Measurements from ENCODE around the gene HMGCLL1. TPM values are rescaled to one million over a fixed set of nuclear protein-coding genes. Genes with fewer than 3 reads are reported as not detected.

The HMGCLL1 gene
- total RNA-seq, 1 donor from 2014 or later = 0.75 TPM

DNA sequence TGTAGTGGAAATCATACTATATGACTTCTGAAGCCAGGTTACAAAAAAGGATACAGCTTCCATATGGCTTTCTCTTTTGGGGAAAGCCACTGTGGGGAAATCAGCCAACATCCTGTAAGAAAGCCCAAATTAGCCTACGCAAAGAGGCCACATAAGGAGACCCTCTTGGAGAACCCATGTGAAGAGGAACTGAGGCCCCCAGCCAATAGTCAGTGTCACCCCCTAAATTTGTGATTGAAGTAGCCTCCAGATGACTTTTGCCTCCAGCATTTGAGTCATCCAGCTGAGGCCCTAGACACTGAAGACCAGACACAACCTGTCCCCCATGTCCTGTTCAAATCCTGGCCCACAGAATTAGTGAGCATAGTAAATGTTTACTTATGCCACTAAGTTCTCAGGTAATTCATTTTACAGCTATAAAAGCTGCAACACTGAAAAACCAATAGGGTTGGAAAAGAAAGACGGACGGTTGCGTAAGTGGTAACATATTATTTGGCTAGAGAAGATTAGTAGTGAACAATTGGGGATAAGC lies 60.4 kb downstream of the HMGCLL1 start:
- TF ChIP-seq CTCF (conservative IDR thresholded peaks at IDR 0.05) = no peak
- Mint-ChIP-seq H3K4me3 (no peak overlapping the region), H3K4me1 (no peaks in the 10 kb centered on the region), H3K27me3 (ENCODE audit: low read depth) (no peaks in the 10 kb centered on the region), H3K9me3 (no peaks in the 10 kb centered on the region), H3K27ac (ENCODE audit: unreplicated experiment) (no peak overlapping the region), H3K36me3 (ENCODE audit: low read depth) (no peaks in the 10 kb centered on the region)
- no peak for DNase-seq (ENCODE audit: low read depth, low spot score)

DNA sequence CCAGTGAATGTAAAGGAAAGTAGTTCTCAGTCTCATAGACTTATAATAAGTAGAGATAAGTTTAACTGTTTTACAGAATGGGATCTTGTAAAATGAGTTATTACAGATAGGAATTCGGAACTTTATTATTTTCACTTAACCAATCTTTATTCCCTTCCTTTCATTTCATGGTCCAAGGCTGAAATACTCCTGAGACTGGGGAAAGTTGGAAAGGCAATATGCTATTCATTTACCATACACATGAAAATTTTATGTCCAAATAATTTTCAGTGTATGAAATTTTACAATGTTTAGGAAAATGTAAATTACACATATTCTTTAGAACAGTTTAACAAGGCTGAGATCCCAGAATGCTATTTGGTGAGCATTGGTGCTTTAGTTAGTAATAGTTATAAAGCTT lies 62.3 kb downstream of the HMGCLL1 start:
- Mint-ChIP-seq H3K4me1 (no peaks in the 10 kb centered on the region), H3K27ac (ENCODE audit: unreplicated experiment) (no peak overlapping the region), H3K4me3 (no peak overlapping the region), H3K9me3 (no peaks in the 10 kb centered on the region), H3K36me3 (ENCODE audit: low read depth) (no peaks in the 10 kb centered on the region), H3K27me3 (ENCODE audit: low read depth) (no peaks in the 10 kb centered on the region)
- TF ChIP-seq CTCF (conservative IDR thresholded peaks at IDR 0.05) = no peak
- DNase-seq (ENCODE audit: low read depth, low spot score) = no peak

DNA sequence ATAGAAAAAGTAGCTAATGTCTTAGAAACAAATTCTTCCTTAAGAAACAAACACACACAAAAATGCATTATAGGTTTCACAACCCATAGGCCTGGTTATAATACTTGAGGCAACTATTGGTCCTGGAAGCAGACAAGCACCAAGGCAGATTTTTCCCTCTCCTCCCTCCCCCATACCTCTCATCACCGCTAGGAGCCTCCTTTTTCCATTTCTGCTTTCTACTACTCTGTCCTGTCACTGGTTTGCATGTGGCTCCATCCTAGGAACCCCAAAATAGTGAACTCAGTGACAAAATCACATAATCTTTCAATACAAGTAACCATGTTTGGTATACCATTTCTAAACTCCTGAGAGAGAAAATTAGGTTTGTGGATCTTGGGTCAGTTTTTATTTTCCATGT lies 66.1 kb downstream of the HMGCLL1 start:
- Mint-ChIP-seq H3K4me3 (no peak overlapping the region), H3K36me3 (ENCODE audit: low read depth) (no peaks in the 10 kb centered on the region)

DNA sequence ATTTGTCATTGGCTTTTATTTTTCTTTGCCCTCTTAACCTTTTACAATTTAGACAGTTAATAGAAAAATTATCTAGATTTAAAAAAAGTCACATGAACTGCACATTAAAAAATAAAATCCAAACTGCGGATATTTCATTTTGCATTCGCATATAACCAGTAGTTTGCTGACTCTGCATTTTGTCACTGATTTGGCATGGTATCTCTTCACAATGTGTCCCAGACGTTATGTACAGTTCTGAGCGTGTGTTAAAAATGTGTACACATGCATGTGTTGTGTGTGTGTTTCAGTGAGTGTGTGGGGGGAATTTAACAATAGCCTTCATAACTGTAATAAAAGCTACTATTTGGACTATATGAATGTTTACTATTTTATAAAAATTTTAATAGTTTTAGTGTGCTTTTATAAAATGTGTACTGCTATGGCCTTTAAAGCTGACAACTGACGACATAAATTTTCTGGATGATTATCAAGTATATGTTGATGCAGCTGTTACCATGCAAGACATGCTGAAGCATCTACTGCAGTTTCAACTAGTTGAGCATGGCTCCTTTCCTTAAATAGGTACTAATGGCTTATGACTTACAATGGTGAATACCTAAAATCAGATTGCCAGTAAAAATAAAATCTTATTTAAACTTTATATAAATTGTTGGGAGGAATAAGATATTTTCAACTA lies 67.7 kb downstream of the HMGCLL1 start:
- no peak overlapping the region for H3K4me3 Mint-ChIP-seq

More for the DNA sequence above, 66.1 kb downstream of the HMGCLL1 start:
- DNase-seq (ENCODE audit: low read depth, low spot score) = no peak
- Mint-ChIP-seq H3K4me1 (no peaks in the 10 kb centered on the region), H3K27ac (ENCODE audit: unreplicated experiment) (no peak overlapping the region), H3K27me3 (ENCODE audit: low read depth) (no peaks in the 10 kb centered on the region), H3K9me3 (peaks cover 3% of the 10 kb centered on the region)
- no peak for TF ChIP-seq CTCF (conservative IDR thresholded peaks at IDR 0.05)

DNA sequence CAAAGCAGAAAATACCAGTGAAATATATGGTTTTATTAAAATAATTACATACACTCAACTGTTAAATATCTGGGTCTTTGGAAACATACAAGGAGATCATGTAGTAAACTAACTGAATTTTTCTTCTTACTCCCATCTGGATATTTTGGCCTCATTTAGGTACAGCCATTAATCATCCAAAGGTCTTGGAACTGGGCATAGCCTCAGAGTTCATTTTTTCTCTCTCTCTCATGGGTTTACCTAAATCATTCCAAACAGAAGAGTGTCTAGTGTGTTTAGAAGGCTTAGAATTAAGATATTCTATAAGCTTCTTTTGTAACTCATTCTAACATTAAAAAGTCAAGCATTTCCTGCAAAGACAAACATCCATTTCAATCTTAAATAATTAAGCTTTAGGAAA lies 79.4 kb downstream of the HMGCLL1 start:
- DNase-seq (ENCODE audit: low read depth, low spot score) = no peak
- Mint-ChIP-seq H3K9me3 (no peaks in the 10 kb centered on the region), H3K27ac (ENCODE audit: unreplicated experiment) (no peak overlapping the region), H3K36me3 (ENCODE audit: low read depth) (no peaks in the 10 kb centered on the region), H3K27me3 (ENCODE audit: low read depth) (no peaks in the 10 kb centered on the region), H3K4me1 (no peaks in the 10 kb centered on the region), H3K4me3 (no peak overlapping the region)
- TF ChIP-seq CTCF (conservative IDR thresholded peaks at IDR 0.05) = no peak

More for the DNA sequence above, 67.7 kb downstream of the HMGCLL1 start:
- no peak for TF ChIP-seq CTCF (conservative IDR thresholded peaks at IDR 0.05)
- Mint-ChIP-seq H3K27ac (ENCODE audit: unreplicated experiment) (no peak overlapping the region), H3K36me3 (ENCODE audit: low read depth) (no peaks in the 10 kb centered on the region), H3K4me1 (no peaks in the 10 kb centered on the region), H3K9me3 (peaks cover 3% of the 10 kb centered on the region), H3K27me3 (ENCODE audit: low read depth) (no peaks in the 10 kb centered on the region)
- DNase-seq (ENCODE audit: low read depth, low spot score) = no peak

Data from neural crest cell (in vitro differentiated cells).